ENCODE measurements around the gene NDUFS5. TPM values are rescaled to one million over a fixed set of nuclear protein-coding genes. Genes with fewer than 3 reads are reported as not detected.
"Not testable (repeated sequence)": the region's sequence is repeated elsewhere in the genome, so short reads cannot be mapped to it uniquely, and the experiment has no call there.

The NDUFS5 gene
- polyA plus RNA-seq, 1 of the 3 experiments (the other 2 are of a cell fraction), result 881 TPM

DNA sequence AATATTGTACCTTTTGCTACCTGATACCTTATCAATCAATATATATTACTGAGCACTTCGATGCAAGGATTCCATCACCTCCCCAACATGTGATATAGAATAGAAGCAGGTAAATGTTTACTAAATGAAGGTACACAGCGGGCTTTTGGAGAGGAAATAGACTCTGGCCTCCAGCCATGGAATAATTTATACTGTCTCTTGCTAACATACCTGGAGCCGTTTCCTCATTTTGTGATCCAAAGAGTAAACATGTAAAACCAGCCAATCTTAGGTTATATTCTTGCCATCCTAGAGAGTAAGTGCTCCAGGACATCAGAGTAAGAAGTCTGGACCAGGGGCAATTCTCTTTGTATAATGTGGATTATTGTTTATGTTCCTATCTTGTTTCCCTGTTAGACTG lies 39.4 kb downstream of the NDUFS5 start:
- Histone ChIP-seq H3K9ac (no peak overlapping the region), H3K79me2 (ENCODE audit: insufficient read depth) (no peaks in the 10 kb centered on the region), H3K4me1 (ENCODE audit: control insufficient read depth in 1 of 2, insufficient read depth in 2 of 2, low read depth in 1 of 2, low read length in 1 of 2) (no peaks in the 10 kb centered on the region), H4K20me1 (ENCODE audit: insufficient read depth) (no peaks in the 10 kb centered on the region), H2AFZ (ENCODE audit: low read depth) (no peak overlapping the region), H3K27me3 (ENCODE audit: insufficient read depth) (no peaks in the 10 kb centered on the region), H3K27ac (ENCODE audit: low read depth in 2 of 2, low read length in 1 of 2) (no peak overlapping the region), H3K9me2 (no peaks in the 10 kb centered on the region), H3F3A (replicated peaks; ENCODE audit: insufficient read depth) (no peaks in the 10 kb centered on the region), H3K4me2 (no peak overlapping the region), H3K9me3 (no peaks in the 10 kb centered on the region), H3K4me3 (ENCODE audit: low read depth in 2 of 2, low read length in 1 of 2) (no peak overlapping the region), H3K36me3 (replicated peaks in 1 of 2; ENCODE audit: control insufficient read depth in 1 of 2, insufficient read depth in 2 of 2, low read length in 1 of 2) (no peaks in the 10 kb centered on the region)
- WGBS (ENCODE audit: low lambda C conversion rate), result 75% methylated on average over 3 of the region's 3 CpGs
- POLR2A ChIA-PET, result no interaction called here
- CTCF ChIA-PET, result no interaction called here
- TF ChIP-seq EZH2phosphoT487 (IDR thresholded peaks at IDR 0.05; ENCODE audit: borderline replicate concordance, low read depth) (no peak), TEAD4 (IDR thresholded peaks at IDR 0.05; ENCODE audit: borderline replicate concordance, insufficient read depth) (no peak), JUND (IDR thresholded peaks at IDR 0.05) (no peak)
- DNase-seq, result no peak

DNA sequence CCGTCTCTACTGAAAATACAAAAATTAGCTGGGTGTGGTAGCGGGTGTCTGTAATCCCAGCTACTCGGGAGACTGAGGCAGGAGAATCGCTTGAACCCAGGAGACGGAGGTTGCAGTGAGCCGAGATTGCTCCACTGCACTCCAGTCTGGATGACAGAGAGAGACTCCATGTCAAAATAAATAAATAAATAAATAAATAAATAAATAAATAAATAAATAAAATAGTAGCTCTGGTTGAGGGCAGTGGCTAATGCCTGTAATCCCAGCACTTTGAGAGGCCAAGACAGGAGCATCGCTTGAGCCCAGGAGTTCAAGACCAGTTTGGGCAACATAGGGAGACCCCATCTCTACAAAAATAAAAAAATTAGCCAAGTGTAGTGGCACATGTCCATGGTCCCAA lies 42.1 kb downstream of the NDUFS5 start:
- 91% methylated on average over 7 of the region's 7 CpGs for WGBS (ENCODE audit: low lambda C conversion rate)
- H3K79me2 ChIP-seq (ENCODE audit: insufficient read depth); CTCF ChIA-PET: not testable (repeated sequence)

DNA sequence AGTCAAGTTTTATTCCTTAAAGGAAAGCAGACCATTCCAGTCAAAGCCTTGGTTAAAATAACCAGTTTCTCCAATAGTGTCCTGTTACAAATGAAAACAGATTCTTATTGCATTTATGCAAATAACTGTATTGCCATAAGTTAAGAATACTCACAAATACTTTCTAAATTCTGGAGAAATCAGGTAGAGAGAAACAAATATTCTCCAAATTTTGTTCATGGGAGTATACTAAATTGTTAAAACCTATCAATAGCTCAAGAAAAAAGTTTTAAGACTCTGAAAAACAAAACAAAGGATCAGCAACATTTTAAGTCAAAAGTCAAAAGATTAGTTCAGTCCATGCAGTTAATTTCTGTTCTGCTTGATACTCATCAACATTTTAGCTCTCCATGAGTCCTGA lies 45.4 kb downstream of the NDUFS5 start:
- H3K27me3 ChIP-seq (ENCODE audit: insufficient read depth); H3K9me3 ChIP-seq; DNase-seq; H3K9me2 ChIP-seq; H3F3A ChIP-seq (replicated peaks; ENCODE audit: insufficient read depth); H3K4me1 ChIP-seq (ENCODE audit: control insufficient read depth in 1 of 2, insufficient read depth in 2 of 2, low read depth in 1 of 2, low read length in 1 of 2); H2AFZ ChIP-seq (ENCODE audit: low read depth); H3K79me2 ChIP-seq (ENCODE audit: insufficient read depth); H3K4me2 ChIP-seq; H3K36me3 ChIP-seq (replicated peaks in 1 of 2; ENCODE audit: control insufficient read depth in 1 of 2, insufficient read depth in 2 of 2, low read length in 1 of 2); H3K27ac ChIP-seq (ENCODE audit: low read depth in 2 of 2, low read length in 1 of 2); POLR2A ChIA-PET; H4K20me1 ChIP-seq (ENCODE audit: insufficient read depth); H3K9ac ChIP-seq; H3K4me3 ChIP-seq (ENCODE audit: low read depth in 2 of 2, low read length in 1 of 2): not testable (repeated sequence)
- CTCF ChIA-PET, result interaction anchor here (0.6 to 1.6 kb wide), 3 partner anchors 9 to 27 kb away, joined by 3 read pairs; no protein-coding TSS in a partner anchor

More for the DNA sequence above, 42.1 kb downstream of the NDUFS5 start:
- H3K9ac ChIP-seq; H3K4me3 ChIP-seq (ENCODE audit: low read depth in 2 of 2, low read length in 1 of 2); DNase-seq; H3K36me3 ChIP-seq (replicated peaks in 1 of 2; ENCODE audit: control insufficient read depth in 1 of 2, insufficient read depth in 2 of 2, low read length in 1 of 2); H3K9me3 ChIP-seq; H3K4me1 ChIP-seq (ENCODE audit: control insufficient read depth in 1 of 2, insufficient read depth in 2 of 2, low read depth in 1 of 2, low read length in 1 of 2); H3K9me2 ChIP-seq; H2AFZ ChIP-seq (ENCODE audit: low read depth); H3F3A ChIP-seq (replicated peaks; ENCODE audit: insufficient read depth); H3K27ac ChIP-seq (ENCODE audit: low read depth in 2 of 2, low read length in 1 of 2); POLR2A ChIA-PET; H3K4me2 ChIP-seq; H4K20me1 ChIP-seq (ENCODE audit: insufficient read depth); H3K27me3 ChIP-seq (ENCODE audit: insufficient read depth): not testable (repeated sequence)

DNA sequence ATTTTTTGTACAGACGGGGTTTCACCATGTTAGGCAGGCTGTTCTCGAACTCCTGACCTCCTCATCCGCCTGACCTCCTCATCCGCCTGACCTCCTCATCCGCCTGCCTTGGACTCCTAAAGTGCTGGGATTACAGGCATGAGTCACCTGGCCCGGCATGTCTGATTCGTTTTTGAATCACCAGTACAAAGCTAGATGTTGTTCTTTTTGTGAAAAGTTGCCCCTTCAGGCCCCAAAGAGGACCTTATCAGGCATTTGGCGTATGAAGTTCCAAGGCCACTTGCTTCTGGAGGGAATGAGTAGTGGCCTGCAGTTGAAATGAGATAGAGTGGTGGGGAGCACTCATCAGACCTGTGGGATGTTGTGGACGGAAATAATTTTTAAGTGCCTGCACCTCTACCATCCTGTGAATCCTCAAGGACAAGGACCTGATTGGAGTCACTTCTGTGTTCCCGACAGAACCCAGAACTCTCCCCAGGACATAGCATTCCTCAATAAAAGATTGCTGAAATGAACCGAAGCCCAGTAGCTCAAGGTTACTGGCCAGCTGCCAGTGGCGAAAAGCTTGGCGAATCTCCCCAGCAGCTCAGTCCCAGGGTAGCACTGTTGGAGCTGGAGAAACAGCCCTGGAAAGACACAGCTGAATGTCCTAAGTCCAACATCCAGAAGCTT lies 50.1 kb downstream of the NDUFS5 start:
- Histone ChIP-seq H3F3A (replicated peaks; ENCODE audit: insufficient read depth) (no peaks in the 10 kb centered on the region), H3K79me2 (ENCODE audit: insufficient read depth) (no peaks in the 10 kb centered on the region), H3K27me3 (ENCODE audit: insufficient read depth) (no peaks in the 10 kb centered on the region), H3K9me3 (no peaks in the 10 kb centered on the region), H4K20me1 (ENCODE audit: insufficient read depth) (no peaks in the 10 kb centered on the region), H3K9ac (no peak overlapping the region), H3K4me2 (no peak overlapping the region), H3K9me2 (no peaks in the 10 kb centered on the region), H3K4me3 (ENCODE audit: low read depth in 2 of 2, low read length in 1 of 2) (no peak overlapping the region), H3K36me3 (replicated peaks in 1 of 2; ENCODE audit: control insufficient read depth in 1 of 2, insufficient read depth in 2 of 2, low read length in 1 of 2) (no peaks in the 10 kb centered on the region), H2AFZ (ENCODE audit: low read depth) (no peak overlapping the region), H3K4me1 (ENCODE audit: control insufficient read depth in 1 of 2, insufficient read depth in 2 of 2, low read depth in 1 of 2, low read length in 1 of 2) (peaks cover 0 to 3% of the 10 kb centered on the region in 2 experiments; a peak in 1 of 4 replicates), H3K27ac (ENCODE audit: low read depth in 2 of 2, low read length in 1 of 2) (no peak overlapping the region)
- DNase-seq, result no peak
- CTCF ChIA-PET, result interaction anchor here (0.8 kb wide), 1 partner anchor 115 kb away, joined by 3 read pairs; no protein-coding TSS in a partner anchor
- POLR2A ChIA-PET, result no interaction called here
- TF ChIP-seq FOSL2 (IDR thresholded peaks at IDR 0.05; ENCODE audit: borderline replicate concordance, low read depth) (peak; percentile 33), POLR2AphosphoS5 (IDR thresholded peaks at IDR 0.05; ENCODE audit: low read depth, low read length) (no peak), YY1 (IDR thresholded peaks at IDR 0.05; ENCODE audit: low read depth) (no peak), NFIC (IDR thresholded peaks at IDR 0.05; ENCODE audit: borderline replicate concordance) (peak; percentile 29; the same call in 1 of the 2 replicates)
- 70% methylated on average over 13 of the region's 13 CpGs for WGBS (ENCODE audit: low lambda C conversion rate)

All from SK-N-SH (cell line).